BLaER1 treated with 17β-estradiol and CSF1 and Interleukin-3, amounts not matched to agents 10 nM and 100 nM (cell line): ENCODE results near the gene EFCAB6.

Experiments
- H3K27ac ChIP-seq, 11 experiments: shearing (Covaris generic); formaldehyde crosslinking; 2 replicates each; pipeline ENCODE4 v1.8.1; 2022
- H3K27me3 ChIP-seq, 11 experiments: shearing (Covaris generic); formaldehyde crosslinking; 2 replicates each; pipeline ENCODE4 v1.8.1; 2022
- H3K36me3 ChIP-seq, 11 experiments: shearing (Covaris generic); formaldehyde crosslinking; 2 replicates each; pipeline ENCODE4 v1.8.1; 2022
- H3K4me1 ChIP-seq, 10 experiments: shearing (Covaris generic); formaldehyde crosslinking; 2 replicates each; pipeline ENCODE4 v1.8.1; 2022
- H3K4me2 ChIP-seq, 11 experiments: shearing (Covaris generic); formaldehyde crosslinking; 2 replicates each; pipeline ENCODE4 v1.8.1; 2022
- H3K4me3 ChIP-seq, 10 experiments: shearing (Covaris generic); formaldehyde crosslinking; 2 replicates each; pipeline ENCODE4 v1.8.1; 2022
- H3K9ac ChIP-seq, 11 experiments: shearing (Covaris generic); formaldehyde crosslinking; 2 replicates each; pipeline ENCODE4 v1.8.1; 2022
- H3K9me3 ChIP-seq, 11 experiments: shearing (Covaris generic); formaldehyde crosslinking; replicated peaks in 1 of 11; 2 replicates each; pipeline ENCODE4 v1.8.1; 2022
- H4K20me1 ChIP-seq, 11 experiments: shearing (Covaris generic); formaldehyde crosslinking; 2 replicates each; pipeline ENCODE4 v1.8.1; 2022
- Cebpa-rat ChIP-seq, 11 experiments: shearing (Covaris generic); IDR thresholded peaks; 2 replicates each; pipeline ENCODE4 v1.8.1; 2022

EFCAB6 gene, protein sequence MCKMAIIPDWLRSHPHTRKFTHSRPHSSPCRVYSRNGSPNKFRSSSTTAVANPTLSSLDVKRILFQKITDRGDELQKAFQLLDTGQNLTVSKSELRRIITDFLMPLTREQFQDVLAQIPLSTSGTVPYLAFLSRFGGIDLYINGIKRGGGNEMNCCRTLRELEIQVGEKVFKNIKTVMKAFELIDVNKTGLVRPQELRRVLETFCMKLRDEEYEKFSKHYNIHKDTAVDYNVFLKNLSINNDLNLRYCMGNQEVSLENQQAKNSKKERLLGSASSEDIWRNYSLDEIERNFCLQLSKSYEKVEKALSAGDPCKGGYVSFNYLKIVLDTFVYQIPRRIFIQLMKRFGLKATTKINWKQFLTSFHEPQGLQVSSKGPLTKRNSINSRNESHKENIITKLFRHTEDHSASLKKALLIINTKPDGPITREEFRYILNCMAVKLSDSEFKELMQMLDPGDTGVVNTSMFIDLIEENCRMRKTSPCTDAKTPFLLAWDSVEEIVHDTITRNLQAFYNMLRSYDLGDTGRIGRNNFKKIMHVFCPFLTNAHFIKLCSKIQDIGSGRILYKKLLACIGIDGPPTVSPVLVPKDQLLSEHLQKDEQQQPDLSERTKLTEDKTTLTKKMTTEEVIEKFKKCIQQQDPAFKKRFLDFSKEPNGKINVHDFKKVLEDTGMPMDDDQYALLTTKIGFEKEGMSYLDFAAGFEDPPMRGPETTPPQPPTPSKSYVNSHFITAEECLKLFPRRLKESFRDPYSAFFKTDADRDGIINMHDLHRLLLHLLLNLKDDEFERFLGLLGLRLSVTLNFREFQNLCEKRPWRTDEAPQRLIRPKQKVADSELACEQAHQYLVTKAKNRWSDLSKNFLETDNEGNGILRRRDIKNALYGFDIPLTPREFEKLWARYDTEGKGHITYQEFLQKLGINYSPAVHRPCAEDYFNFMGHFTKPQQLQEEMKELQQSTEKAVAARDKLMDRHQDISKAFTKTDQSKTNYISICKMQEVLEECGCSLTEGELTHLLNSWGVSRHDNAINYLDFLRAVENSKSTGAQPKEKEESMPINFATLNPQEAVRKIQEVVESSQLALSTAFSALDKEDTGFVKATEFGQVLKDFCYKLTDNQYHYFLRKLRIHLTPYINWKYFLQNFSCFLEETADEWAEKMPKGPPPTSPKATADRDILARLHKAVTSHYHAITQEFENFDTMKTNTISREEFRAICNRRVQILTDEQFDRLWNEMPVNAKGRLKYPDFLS (N-terminal part only)

DNA sequence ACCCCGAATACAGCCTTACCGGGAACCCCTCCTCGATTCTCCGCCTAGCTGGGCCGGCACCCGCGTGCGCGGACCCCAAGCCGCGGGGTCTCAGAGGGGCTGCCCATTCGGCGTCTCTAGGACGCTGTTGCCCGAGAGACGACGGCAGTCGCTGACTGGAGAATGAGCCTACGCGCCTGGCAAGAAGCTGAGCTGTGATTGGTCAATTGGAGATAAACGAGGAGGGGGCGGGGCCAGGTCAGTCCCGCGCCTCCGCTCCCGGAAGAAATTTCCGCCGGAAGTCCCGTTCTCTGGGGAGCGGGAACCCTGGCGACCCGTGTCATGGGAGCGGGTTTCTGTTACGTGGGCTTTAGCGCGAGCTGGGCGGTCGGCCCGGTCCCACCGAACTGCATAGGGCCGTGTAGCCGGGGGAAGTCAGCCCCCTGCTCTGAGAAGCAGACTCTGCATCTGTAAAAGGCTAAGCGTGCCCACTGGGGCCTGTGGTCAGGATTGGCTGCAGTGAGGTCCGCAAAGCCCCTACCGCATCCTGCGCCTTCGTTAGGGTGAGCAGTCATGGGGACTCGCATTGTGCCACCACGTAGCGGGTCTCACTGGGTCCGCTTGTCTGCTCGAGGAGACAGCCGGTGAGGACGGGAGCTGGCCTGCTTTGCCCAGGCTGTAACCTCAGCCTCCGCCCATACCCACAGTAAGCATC lies at the start of gene EFCAB6:
EFCAB6 (minus strand) TSS at position 157 of the 694 bp plus-strand sequence. CDS start 29,987 bp downstream, outside the sequence.
- peak within 1 kb of the TSS; percentile 87 to 98 (median 92) for H3K4me2 ChIP-seq

DNA sequence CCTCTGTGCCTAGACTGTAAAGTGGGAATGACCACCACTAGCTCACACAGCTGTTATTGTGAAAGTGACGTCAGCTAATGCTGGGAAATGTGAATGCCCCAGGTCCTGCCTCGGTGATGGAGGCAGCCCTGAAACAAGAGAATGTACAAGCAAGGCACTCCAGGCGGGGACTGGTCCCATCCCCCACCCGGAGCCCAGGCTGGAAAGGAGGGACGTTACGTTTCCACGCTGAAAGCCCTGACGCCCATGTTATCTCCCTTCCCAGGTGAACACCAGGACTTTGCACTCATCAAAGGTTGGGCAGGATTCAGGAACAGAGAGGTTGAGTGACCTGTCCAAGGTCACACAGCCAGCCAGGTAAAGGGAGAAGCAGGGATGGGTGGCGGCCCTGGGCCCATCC lies 49.4 kb upstream of the EFCAB6 start:
- no peak overlapping the region for H3K9ac ChIP-seq
- no peak for TF ChIP-seq Cebpa-rat (IDR thresholded peaks at IDR 0.05)
- H3K4me2 ChIP-seq, result no peak overlapping the region
- no peak overlapping the region for H3K4me3 ChIP-seq
- H3K4me1 ChIP-seq, result peaks cover 0 to 8% (median 4%) of the 10 kb centered on the region in 10 experiments; a peak in 7 of 20 replicates
- no peak overlapping the region for H3K27ac ChIP-seq
- no peaks in the 10 kb centered on the region; a peak in 2 of 22 replicates for H4K20me1 ChIP-seq
- H3K9me3 ChIP-seq, result peaks cover 6 to 16% (median 12%) of the 10 kb centered on the region in 11 experiments; a peak in 20 of 22 replicates
- no peaks in the 10 kb centered on the region for H3K36me3 ChIP-seq
- no peaks in the 10 kb centered on the region for H3K27me3 ChIP-seq

More for the DNA sequence above, at the start of gene EFCAB6:
- H3K27me3 ChIP-seq, result no peaks in the 10 kb centered on the region
- H3K36me3 ChIP-seq, result no peaks in the 10 kb centered on the region
- peak within 1 kb of the TSS; percentile 81 to 90 (median 86) for H3K27ac ChIP-seq
- no peaks in the 10 kb centered on the region for H3K9me3 ChIP-seq
- TF ChIP-seq Cebpa-rat (IDR thresholded peaks at IDR 0.05), result no peak
- peaks cover 14 to 21% (median 17%) of the 10 kb centered on the region in 10 experiments for H3K4me1 ChIP-seq
- peak within 1 kb of the TSS; percentile 80 to 91 (median 84) for H3K9ac ChIP-seq
- no peaks in the 10 kb centered on the region for H4K20me1 ChIP-seq
- peak within 1 kb of the TSS; percentile 70 to 83 (median 76) for H3K4me3 ChIP-seq

DNA sequence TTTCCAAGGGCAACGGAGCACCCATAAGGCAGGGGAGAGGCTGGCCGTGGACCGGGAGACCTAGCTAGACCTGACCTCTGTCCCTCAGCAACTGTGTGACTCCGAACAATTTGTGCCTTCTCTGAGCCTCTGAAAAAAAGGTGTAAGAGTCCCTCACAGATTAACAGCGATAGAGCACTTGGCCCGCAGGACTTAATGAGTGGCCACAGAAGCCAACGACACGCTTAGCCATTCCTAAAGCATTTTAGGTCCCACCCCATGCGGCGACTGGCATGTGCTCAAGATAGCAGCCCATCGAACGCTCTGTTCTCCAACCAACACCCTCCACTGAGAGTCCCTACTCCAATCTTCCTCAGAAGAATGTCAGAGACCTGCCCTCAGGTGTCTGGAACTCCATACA lies 48.7 kb upstream of the EFCAB6 start:
- Histone ChIP-seq H3K4me2 (no peak overlapping the region), H3K9me3 (peaks cover 12 to 23% (median 19%) of the 10 kb centered on the region in 11 experiments; a peak in 21 of 22 replicates), H3K4me1 (peaks cover 0 to 8% (median 4%) of the 10 kb centered on the region in 10 experiments; a peak in 7 of 20 replicates), H3K27ac (no peak overlapping the region), H3K36me3 (no peaks in the 10 kb centered on the region), H3K27me3 (no peaks in the 10 kb centered on the region), H3K4me3 (no peak overlapping the region), H3K9ac (no peak overlapping the region), H4K20me1 (no peaks in the 10 kb centered on the region; a peak in 2 of 22 replicates)
- TF ChIP-seq Cebpa-rat (IDR thresholded peaks at IDR 0.05), result no peak

DNA sequence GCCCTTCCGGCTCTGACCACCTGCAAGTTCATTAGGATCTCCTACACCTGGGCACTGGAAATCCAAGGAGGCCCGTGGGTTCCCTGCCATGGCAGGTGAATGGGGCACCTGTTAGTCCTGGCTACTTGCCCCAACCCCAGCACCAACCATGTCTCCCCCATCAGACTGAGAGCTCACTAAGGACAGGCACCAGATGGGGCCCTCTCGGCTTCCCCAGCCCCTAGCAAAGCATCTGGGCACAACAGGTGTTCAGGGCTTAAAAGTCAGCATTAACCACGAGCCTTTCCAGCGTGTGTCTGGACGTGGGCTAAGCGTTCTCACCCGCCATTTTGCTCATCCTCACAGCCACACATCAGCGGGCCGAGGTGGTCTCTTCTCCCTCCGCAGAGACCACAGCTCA lies 48.0 kb upstream of the EFCAB6 start:
- Histone ChIP-seq H3K4me2 (no peak overlapping the region), H3K27me3 (no peaks in the 10 kb centered on the region), H3K36me3 (no peaks in the 10 kb centered on the region), H3K27ac (no peak overlapping the region), H3K9me3 (peaks cover 12 to 23% (median 19%) of the 10 kb centered on the region in 11 experiments; a peak in 21 of 22 replicates), H3K4me3 (no peak overlapping the region), H4K20me1 (no peaks in the 10 kb centered on the region; a peak in 2 of 22 replicates), H3K4me1 (peaks cover 0 to 8% (median 5%) of the 10 kb centered on the region in 10 experiments; a peak in 7 of 20 replicates), H3K9ac (no peak overlapping the region)
- no peak for TF ChIP-seq Cebpa-rat (IDR thresholded peaks at IDR 0.05)

DNA sequence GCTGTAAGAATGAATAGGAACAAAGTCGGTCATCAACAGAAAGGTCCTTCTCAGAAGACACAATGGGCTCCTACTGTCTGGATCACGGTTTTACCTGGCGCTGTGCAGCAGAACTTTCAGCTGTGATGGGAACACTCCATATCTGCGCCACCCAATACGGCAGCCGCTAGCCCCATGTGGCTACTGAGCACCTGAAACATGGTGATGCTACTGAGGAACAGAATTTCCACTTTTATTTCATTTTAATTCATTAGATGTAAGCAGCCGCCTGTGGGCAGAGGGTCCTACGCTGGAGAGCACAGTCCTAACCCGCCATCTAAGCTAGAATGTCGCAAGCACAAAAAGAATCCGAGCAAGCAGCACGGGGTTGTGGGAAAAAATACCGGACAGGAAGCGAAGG lies 47.5 kb upstream of the EFCAB6 start:
- H3K4me2 ChIP-seq, result no peak overlapping the region
- H3K9ac ChIP-seq, result no peak overlapping the region
- H3K9me3 ChIP-seq, result peaks cover 12 to 23% (median 19%) of the 10 kb centered on the region in 11 experiments; a peak in 21 of 22 replicates
- no peak overlapping the region for H3K27ac ChIP-seq
- H3K4me1 ChIP-seq, result peaks cover 0 to 9% (median 5%) of the 10 kb centered on the region in 10 experiments; a peak in 7 of 20 replicates
- no peak overlapping the region for H3K4me3 ChIP-seq
- H4K20me1 ChIP-seq, result no peaks in the 10 kb centered on the region; a peak in 2 of 22 replicates
- no peak for TF ChIP-seq Cebpa-rat (IDR thresholded peaks at IDR 0.05)
- no peaks in the 10 kb centered on the region for H3K36me3 ChIP-seq
- no peaks in the 10 kb centered on the region for H3K27me3 ChIP-seq

DNA sequence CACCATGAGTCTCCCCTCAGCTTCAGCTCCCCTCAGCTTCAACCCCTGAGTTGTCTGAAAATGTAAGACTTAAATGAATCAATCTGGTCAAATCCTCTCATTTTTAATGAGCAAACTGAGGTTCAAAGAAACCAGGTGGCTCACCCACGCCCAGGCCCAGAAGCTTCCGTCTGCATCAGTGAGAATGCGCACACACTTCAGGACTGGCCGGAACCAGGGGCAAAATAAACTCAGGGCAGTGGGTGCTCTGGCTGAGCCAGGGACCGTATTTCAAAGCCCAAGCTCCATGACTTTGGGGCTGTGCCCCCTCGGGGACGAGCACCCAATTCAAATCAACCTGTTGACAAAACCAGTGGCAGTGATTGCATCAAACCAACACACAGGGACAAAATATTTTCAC lies 47.1 kb upstream of the EFCAB6 start:
- H3K4me2 ChIP-seq, result no peak overlapping the region

DNA sequence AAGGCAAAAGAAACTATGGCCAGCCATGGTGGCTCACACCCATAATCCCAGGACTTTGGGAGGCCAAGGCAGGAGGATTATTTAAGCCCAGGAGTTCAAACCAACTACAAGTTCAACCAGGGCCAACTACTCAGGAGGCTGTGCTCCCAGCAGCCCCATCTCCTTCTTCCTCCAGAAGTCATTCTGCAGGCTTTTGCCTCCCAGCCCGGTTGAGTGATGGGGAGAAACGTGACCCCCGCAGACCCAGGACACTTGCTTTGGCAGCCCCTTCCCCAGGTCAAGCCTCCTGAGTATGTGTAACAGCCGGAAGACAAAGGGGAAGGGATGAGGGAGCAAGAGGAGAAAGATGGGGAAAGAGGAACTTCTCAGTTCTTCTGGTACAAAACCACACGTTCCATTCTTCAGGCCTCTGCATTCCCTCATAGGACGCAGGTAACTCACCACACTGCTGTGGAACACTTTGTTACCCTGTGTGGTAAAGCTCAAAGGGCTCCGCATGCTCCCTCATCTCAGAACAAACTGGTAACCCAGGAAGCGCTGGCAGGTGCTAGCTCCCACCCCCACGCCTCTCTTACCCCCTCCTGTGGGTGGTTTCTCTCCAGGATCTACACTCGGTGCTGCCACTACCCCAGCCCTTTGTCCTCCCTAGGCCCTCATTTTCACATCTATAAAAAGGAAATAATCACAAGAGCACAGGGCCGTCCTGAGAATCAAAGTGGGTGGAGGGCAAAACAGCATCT lies 46.2 kb upstream of the EFCAB6 start:
- Histone ChIP-seq H3K4me2 (peak overlapping the region in 1 of 11 experiments; percentile 24; a peak in 1 of 22 replicates), H3K4me1 (peaks cover 2 to 14% (median 9%) of the 10 kb centered on the region in 10 experiments; a peak in 18 of 20 replicates), H3K27ac (no peak overlapping the region), H3K9me3 (peaks cover 12 to 23% (median 19%) of the 10 kb centered on the region in 11 experiments; a peak in 21 of 22 replicates), H4K20me1 (no peaks in the 10 kb centered on the region; a peak in 2 of 22 replicates), H3K4me3 (no peak overlapping the region), H3K27me3 (no peaks in the 10 kb centered on the region), H3K9ac (no peak overlapping the region), H3K36me3 (no peaks in the 10 kb centered on the region)
- no peak for TF ChIP-seq Cebpa-rat (IDR thresholded peaks at IDR 0.05)

More for the DNA sequence above, 47.1 kb upstream of the EFCAB6 start:
- TF ChIP-seq Cebpa-rat (IDR thresholded peaks at IDR 0.05), result no peak
- H3K36me3 ChIP-seq, result no peaks in the 10 kb centered on the region
- H3K4me1 ChIP-seq, result peaks cover 0 to 9% (median 5%) of the 10 kb centered on the region in 10 experiments; a peak in 7 of 20 replicates
- H3K9ac ChIP-seq, result no peak overlapping the region
- H3K4me3 ChIP-seq, result no peak overlapping the region
- peaks cover 12 to 23% (median 19%) of the 10 kb centered on the region in 11 experiments; a peak in 21 of 22 replicates for H3K9me3 ChIP-seq
- no peaks in the 10 kb centered on the region for H3K27me3 ChIP-seq
- H4K20me1 ChIP-seq, result no peaks in the 10 kb centered on the region; a peak in 2 of 22 replicates
- no peak overlapping the region for H3K27ac ChIP-seq
